Heart left ventricle (tissue), 16 donors: ENCODE results near the gene MANSC1. TPM values are rescaled to one million over a fixed set of nuclear protein-coding genes. Genes with fewer than 3 reads are reported as not detected.

Source experiments
- ATAC-seq, 4 donors: fragments of 200-7000 bp; cut with Tn5 transposase; one replicate each; pipeline ENCODE4 v1.9.1; 2020 to 2022; ENCODE audit warnings: moderate library complexity in 4 of 4, mild to moderate bottlenecking in 3 of 4, moderate number of reproducible peaks in 1 of 4
- DNase-seq, 5 donors: peaks; one replicate each; pipeline ENCODE4 v3.0.0-alpha.2; 2020
- H3K27ac ChIP-seq, 12 donors: fragments of 200-600 bp; sonication (generic) in 4 of 12; one replicate each; pipeline versions ENCODE4 v1.5.0 to v1.8.0; 2016 to 2022; ENCODE audit warnings: mild to moderate bottlenecking in 2 of 12
- H3K27me3 ChIP-seq, 9 donors: fragments of 200-600 bp; sonication (generic) in 2 of 9; one replicate each; pipeline versions ENCODE4 v1.5.1 to v1.8.0; 2016 to 2022; ENCODE audit warnings: mild to moderate bottlenecking in 3 of 9
- H3K36me3 ChIP-seq, 9 donors: fragments of 200-600 bp; sonication (generic) in 2 of 9; one replicate each; pipeline versions ENCODE4 v1.5.0 to v1.8.0; 2018 to 2022; ENCODE audit warnings: mild to moderate bottlenecking in 2 of 9
- H3K4me1 ChIP-seq, 12 donors: fragments of 200-600 bp; sonication (generic) in 4 of 12; one replicate each; pipeline versions ENCODE4 v1.5.0 to v1.8.0; 2016 to 2022; ENCODE audit warnings: mild to moderate bottlenecking in 3 of 12
- H3K4me3 ChIP-seq, 12 donors: fragments of 200-600 bp; sonication (generic) in 4 of 12; one replicate each; pipeline versions ENCODE4 v1.5.0 to v1.8.0; 2017 to 2022; ENCODE audit warnings: mild to moderate bottlenecking in 9 of 12, moderate library complexity in 4 of 12
- H3K9me3 ChIP-seq, 12 donors: fragments of 200-600 bp; sonication (generic) in 4 of 12; one replicate each; pipeline versions ENCODE4 v1.5.0 to v1.8.0; 2016 to 2022; ENCODE audit warnings: mild to moderate bottlenecking in 1 of 12
- POLR2A ChIP-seq, 2 donors: fragments of 450-650 bp; IDR thresholded peaks; one replicate each; pipeline ENCODE4 v1.6.1; 2017; ENCODE audit warnings: antibody characterized with exemption in 2 of 2, mild to moderate bottlenecking in 2 of 2, moderate library complexity in 2 of 2
- WGBS, 4 donors: extraction: QIAGEN DNeasy Blood & Tissue Kit in 2 of 4; methylation state at CpG; one replicate each; pipeline versions ENCODE4 v1.1.5 to v1.1.7; 2013 to 2018; 5-methylcytosine and 5-hydroxymethylcytosine counted together
- intact Hi-C, 10 donors: fragments of 100-400 bp; cut with DNase I; formaldehyde crosslinking; loops; one replicate each; pipeline versions ENCODE4 v1.11.1 to v1.14.2; 2022
- polyA plus RNA-seq, 2 donors: library from polyadenylated mRNA; stranded (reverse); fragments of 200-250 nt; gene quantifications; one replicate each; pipeline ENCODE4 v1.2.3, GENCODE V29; 2013
- total RNA-seq, 9 donors: library from RNA; depleted of rRNA in 2 of 9; stranded (reverse); fragments of >200 nt in 2 of 9; fragmentation: NEBNext Ultra II Directional in 3 of 9; extraction: Animal tissue kit (Norgen Biotek cat#: 25700) in 3 of 9; gene quantifications; one replicate each; pipeline versions ENCODE4 v1.1.0 to v1.2.4, GENCODE V29; 2016 to 2023
- TF ChIP-seq, protein P1 (sequence below), 12 donors: fragments of 200-600 bp; sonication (generic) in 4 of 12; IDR thresholded peaks; one replicate each; pipeline versions ENCODE4 v1.5.0 to v1.8.0; 2018 to 2022; ENCODE audit warnings: antibody characterized with exemption in 12 of 12, mild to moderate bottlenecking in 5 of 12
- donor health status: ischemic (EF 13 %, LVEDD 7.1; RV severe dilation, severe dysfunction).
- donor health status: healthy with polysubstance abuse.
- donor health status: DM: no; HTN: yes; CAD: no.
- donor health status: DM: no; HTN: no; CAD: no.
- donor health status: ischemic (EF 25% LVEDD 6.9; RV normal size, moderate dysfunction).
- donor health status: ischemic (EF 25% LVEDD 5.7; RV mildly dilated, moderate dysfunction).
- donor health status: healthy.
- donor health status: DM: yes; HTN: yes; CAD: no.
- donor health status: ischemic (EF 35%, LVEDD 5.7; RV mildly dilated, moderate dysfunction).
- donor health status: nonischemic (EF 11% LVEDD 7.7; RV severe dilation, severe dysfunction).
- donor health status: DM: yes; HTN: yes; CAD: no.
- donor health status: PGD.
- donor health status: ischemic (EF 29% LVEDD 5.4; RV normal size, mild dysfunction).
- donor health status: nonischemic (EF 23%, LVEDD 6.1; RV moderate dilation, normal function).

Gene MANSC1
- total and polyA plus RNA-seq, 11 donors: 4.5 to 23.1 (median 11.1) TPM

DNA sequence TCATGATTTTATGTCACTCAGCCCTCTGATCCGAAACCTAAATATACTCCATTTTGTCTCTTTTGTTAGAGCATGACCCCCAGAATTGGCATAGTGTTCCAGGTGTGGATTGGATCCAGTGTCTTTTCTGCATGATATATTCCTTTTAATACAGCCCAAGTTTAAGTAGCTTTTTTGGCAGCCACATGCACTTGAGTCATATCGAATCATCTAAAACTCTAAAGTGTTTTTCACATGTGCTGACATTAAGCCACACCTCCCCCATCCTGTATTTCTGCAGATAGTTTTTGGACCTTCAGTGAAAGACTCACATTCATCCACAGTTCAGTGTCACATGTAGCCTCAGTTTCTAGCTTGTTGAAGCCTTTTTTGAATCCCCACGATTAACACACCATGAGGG, 37.5 kb upstream of the MANSC1 start:
- H3K27me3 ChIP-seq: no peaks in the 10 kb centered on the region
- peaks cover 0 to 4% (median 0%) of the 10 kb centered on the region in 9 donors for H3K36me3 ChIP-seq
- WGBS, 4 donors: 48 to 79% (median 68%) methylated on average over 3 of the region's 3 CpGs
- H3K4me1 ChIP-seq: peaks cover 0 to 30% (median 0%) of the 10 kb centered on the region in 12 donors
- ATAC-seq (no peak), DNase-seq (no peak)
- no peaks in the 10 kb centered on the region for H3K9me3 ChIP-seq
- intact Hi-C loops: no loop called here
- no peak for TF ChIP-seq POLR2A (IDR thresholded peaks at IDR 0.05)
- TF ChIP-seq, protein P1, sequence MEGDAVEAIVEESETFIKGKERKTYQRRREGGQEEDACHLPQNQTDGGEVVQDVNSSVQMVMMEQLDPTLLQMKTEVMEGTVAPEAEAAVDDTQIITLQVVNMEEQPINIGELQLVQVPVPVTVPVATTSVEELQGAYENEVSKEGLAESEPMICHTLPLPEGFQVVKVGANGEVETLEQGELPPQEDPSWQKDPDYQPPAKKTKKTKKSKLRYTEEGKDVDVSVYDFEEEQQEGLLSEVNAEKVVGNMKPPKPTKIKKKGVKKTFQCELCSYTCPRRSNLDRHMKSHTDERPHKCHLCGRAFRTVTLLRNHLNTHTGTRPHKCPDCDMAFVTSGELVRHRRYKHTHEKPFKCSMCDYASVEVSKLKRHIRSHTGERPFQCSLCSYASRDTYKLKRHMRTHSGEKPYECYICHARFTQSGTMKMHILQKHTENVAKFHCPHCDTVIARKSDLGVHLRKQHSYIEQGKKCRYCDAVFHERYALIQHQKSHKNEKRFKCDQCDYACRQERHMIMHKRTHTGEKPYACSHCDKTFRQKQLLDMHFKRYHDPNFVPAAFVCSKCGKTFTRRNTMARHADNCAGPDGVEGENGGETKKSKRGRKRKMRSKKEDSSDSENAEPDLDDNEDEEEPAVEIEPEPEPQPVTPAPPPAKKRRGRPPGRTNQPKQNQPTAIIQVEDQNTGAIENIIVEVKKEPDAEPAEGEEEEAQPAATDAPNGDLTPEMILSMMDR (IDR thresholded peaks at IDR 0.05): no peak
- no peak overlapping the region for H3K4me3 ChIP-seq
- H3K27ac ChIP-seq: no peak overlapping the region

DNA sequence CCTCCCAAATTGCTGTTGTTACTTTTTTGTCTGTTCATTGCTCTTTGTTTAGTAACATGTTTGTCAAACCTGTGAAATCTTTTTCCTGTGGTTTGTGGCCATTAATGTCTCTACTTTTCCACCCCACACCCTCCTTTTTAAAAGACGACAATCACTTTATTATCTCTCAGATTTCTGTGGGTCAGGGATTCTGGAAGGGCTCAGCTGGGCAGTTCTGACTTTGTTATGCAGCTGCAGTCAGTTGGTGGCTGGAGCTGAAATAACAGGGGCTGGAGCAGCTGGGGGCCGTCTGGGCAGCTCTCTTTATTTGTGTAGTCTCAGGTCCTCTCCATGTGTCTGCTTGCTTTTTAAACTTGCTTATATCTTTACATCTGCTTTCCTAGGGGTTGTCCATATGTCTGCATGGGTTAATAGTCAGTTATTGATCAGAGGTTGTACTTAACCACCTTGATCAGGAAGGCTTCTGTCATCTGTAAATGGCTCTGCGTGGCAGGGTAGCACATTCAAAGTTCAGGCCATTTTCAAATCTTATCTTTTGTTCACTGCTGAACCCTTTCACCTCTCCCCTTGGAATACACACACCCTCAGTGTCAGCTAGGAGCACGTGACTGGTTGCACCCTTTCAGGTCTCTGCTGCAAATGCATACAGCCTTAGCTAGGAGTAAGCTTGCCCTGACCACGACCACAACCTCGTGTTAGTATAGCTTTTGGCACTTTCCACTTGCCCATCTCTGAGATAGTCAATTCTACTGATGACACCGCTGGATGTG, 34.7 kb upstream of the MANSC1 start:
- no peak for TF ChIP-seq POLR2A (IDR thresholded peaks at IDR 0.05)
- TF ChIP-seq, protein P1 (IDR thresholded peaks at IDR 0.05): no peak
- intact Hi-C loops: no loop called here
- Histone ChIP-seq H3K27me3 (no peaks in the 10 kb centered on the region), H3K4me1 (peaks cover 0 to 40% (median 6%) of the 10 kb centered on the region in 12 donors), H3K9me3 (no peaks in the 10 kb centered on the region), H3K4me3 (no peak overlapping the region), H3K27ac (peak overlapping the region in 1 of 12 donors; percentile 59), H3K36me3 (peaks cover 0 to 5% (median 0%) of the 10 kb centered on the region in 9 donors)
- DNase-seq (no peak), ATAC-seq (no peak)
- 64 to 75% (median 66%) methylated on average over 7 of the region's 7 CpGs for WGBS, 4 donors

DNA sequence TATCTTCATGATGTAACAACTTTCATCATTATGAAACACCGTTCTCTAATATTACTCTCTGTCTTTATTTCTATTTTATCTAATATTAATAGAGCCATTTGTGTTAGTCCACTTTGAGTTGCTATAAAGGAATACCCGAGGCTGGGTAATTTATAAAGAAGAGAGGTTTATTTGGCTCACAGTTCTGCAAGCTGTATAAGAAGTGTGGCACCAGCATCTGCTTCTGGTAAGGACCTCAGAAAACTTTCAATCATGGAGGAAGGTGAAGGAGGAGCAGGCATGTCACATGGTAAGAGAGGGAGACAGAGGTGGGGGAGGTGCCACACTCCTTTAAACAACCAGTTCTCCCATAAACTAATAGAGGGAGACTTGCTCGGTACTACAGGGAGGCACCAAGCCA, 31.9 kb upstream of the MANSC1 start:
- Histone ChIP-seq H3K9me3 (no peaks in the 10 kb centered on the region), H3K27me3 (no peaks in the 10 kb centered on the region), H3K36me3 (peaks cover 0 to 5% (median 0%) of the 10 kb centered on the region in 9 donors), H3K27ac (no peak overlapping the region), H3K4me1 (peaks cover 0 to 30% (median 9%) of the 10 kb centered on the region in 12 donors), H3K4me3 (no peak overlapping the region)
- TF ChIP-seq, protein P1 (IDR thresholded peaks at IDR 0.05): no peak
- no peak for TF ChIP-seq POLR2A (IDR thresholded peaks at IDR 0.05)
- ATAC-seq (no peak), DNase-seq (no peak)
- 93 to 99% (median 97%) methylated on average over 3 of the region's 3 CpGs for WGBS, 4 donors
- intact Hi-C loops: no loop called here

DNA sequence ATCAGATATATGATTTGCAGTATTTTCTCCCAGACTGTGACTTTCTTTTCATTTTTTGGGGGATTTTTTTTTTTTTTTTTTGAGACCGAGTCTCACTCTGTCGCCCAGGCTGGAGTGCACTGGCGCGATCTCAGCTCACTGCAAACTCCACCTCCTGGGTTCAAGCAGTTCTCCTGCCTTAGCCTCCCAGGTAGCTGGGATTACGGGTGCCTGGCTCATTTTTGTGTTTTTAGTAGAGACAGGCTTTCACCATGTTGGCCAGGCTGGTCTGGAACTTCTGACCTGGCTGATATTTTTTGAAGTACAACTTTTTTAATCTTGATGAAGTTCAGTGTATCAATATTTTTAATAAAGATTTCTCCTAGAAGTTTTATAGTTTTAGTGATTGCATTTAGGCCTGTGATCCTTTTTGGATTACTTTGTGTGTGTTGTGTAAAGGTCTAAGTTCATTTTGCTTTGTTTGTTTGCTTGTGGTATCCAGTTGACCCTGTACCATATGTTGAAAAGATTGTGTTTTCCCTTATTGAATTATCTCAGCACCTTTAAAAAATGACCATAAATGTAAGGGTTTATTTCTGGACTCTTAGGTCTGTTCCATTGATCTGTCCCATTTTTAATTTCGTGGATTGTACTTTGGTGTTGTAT, 31.0 kb upstream of the MANSC1 start:
- Histone ChIP-seq H3K4me3 (no peak overlapping the region), H3K36me3 (peaks cover 0 to 5% (median 0%) of the 10 kb centered on the region in 9 donors), H3K27ac (peak overlapping the region in 1 of 12 donors; percentile 70), H3K27me3 (no peaks in the 10 kb centered on the region), H3K9me3 (no peaks in the 10 kb centered on the region), H3K4me1 (peaks cover 0 to 30% (median 9%) of the 10 kb centered on the region in 12 donors)
- intact Hi-C loops: no loop called here
- WGBS, 4 donors: 96 to 98% (median 97%) methylated on average over 6 of the region's 6 CpGs
- no peak for TF ChIP-seq POLR2A (IDR thresholded peaks at IDR 0.05)
- TF ChIP-seq, protein P1 (IDR thresholded peaks at IDR 0.05): no peak
- DNase-seq (no peak), ATAC-seq (no peak)
